Fibroblast of villous mesenchyme (primary cell): Measurements from ENCODE around the gene DALRD3. TPM values are rescaled to one million over a fixed set of nuclear protein-coding genes. Genes with fewer than 3 reads are reported as not detected.
A peak's percentile ranks its signal among the peaks of the same experiment; 100 is the strongest.

Experiments
- DNase-seq: peaks from one replicate; pipeline ENCODE4 v3.0.0-alpha.2; 2010; ENCODE audit warnings: low read depth
- H3K4me3 ChIP-seq: 2 replicates; pipeline ENCODE4 v1.5.1; 2011; ENCODE audit warnings: low read depth, mild to moderate bottlenecking, low read length
- small RNA-seq: library from RNA; depleted of rRNA; stranded (forward); fragments of <200 nt; gene quantifications from one replicate; pipeline ENCODE3, GENCODE V24; 2012
- total RNA-seq: library from RNA; depleted of rRNA; stranded (reverse); fragments of >200 nt; gene quantifications from 2 replicates; pipeline ENCODE4 v1.2.3, GENCODE V29; 2012
- TF ChIP-seq, protein P1 (sequence below): IDR thresholded peaks from 2 replicates; pipeline ENCODE4 v1.5.1; 2012; ENCODE audit warnings: low read depth, mild to moderate bottlenecking, low read length; ENCODE audit not compliant: insufficient read depth

The DALRD3 gene
- total RNA-seq, 1 donor, result 40.6 TPM

DNA sequence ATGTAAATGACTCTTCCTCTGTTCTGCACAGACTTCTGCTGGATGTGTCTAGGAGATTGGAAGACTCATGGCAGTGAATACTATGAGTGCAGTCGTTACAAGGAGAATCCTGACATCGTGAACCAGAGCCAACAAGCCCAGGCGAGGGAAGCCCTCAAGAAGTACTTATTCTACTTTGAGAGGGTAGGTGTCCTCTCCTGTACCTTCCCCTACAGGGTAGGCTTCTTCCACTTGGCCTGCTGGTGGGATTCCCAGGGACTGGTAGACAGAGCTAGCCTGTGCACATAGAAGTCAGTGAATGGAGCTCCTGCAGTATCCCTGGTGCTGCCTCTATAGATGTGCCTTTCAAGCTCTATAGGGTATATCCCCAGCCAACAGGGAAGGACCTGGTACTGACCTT, 38.9 kb downstream of the DALRD3 start:
- no peak for DNase-seq
- no peak overlapping the region for H3K4me3 ChIP-seq
- TF ChIP-seq, protein P1, sequence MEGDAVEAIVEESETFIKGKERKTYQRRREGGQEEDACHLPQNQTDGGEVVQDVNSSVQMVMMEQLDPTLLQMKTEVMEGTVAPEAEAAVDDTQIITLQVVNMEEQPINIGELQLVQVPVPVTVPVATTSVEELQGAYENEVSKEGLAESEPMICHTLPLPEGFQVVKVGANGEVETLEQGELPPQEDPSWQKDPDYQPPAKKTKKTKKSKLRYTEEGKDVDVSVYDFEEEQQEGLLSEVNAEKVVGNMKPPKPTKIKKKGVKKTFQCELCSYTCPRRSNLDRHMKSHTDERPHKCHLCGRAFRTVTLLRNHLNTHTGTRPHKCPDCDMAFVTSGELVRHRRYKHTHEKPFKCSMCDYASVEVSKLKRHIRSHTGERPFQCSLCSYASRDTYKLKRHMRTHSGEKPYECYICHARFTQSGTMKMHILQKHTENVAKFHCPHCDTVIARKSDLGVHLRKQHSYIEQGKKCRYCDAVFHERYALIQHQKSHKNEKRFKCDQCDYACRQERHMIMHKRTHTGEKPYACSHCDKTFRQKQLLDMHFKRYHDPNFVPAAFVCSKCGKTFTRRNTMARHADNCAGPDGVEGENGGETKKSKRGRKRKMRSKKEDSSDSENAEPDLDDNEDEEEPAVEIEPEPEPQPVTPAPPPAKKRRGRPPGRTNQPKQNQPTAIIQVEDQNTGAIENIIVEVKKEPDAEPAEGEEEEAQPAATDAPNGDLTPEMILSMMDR, result no peak

GRCh38 chr3:48974076-48974864, 44.1 kb downstream of the DALRD3 start:
- DNase-seq, result no peak
- TF ChIP-seq, protein P1, result no peak
- no peak overlapping the region for H3K4me3 ChIP-seq

DNA sequence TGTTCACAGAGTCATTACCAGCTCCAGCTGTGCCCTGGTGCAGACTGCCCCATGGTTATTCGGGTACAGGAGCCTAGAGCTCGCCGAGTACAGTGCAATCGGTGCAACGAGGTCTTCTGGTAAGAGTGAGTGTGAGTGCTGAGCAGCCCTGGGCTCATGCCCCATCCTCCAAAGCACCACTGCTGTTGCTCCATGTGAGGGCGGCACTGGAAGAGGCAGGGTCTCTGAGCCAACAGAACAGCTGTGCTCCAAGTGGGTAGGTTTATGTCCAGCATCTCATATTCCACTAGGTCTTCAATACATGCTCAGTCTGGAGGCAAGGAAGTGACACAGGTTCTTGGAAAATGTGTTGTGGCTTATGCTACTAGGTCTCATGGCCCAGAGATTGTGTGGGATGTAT, 47.8 kb downstream of the DALRD3 start:
- DNase-seq, result no peak
- H3K4me3 ChIP-seq, result no peak overlapping the region
- TF ChIP-seq, protein P1, result no peak

DNA sequence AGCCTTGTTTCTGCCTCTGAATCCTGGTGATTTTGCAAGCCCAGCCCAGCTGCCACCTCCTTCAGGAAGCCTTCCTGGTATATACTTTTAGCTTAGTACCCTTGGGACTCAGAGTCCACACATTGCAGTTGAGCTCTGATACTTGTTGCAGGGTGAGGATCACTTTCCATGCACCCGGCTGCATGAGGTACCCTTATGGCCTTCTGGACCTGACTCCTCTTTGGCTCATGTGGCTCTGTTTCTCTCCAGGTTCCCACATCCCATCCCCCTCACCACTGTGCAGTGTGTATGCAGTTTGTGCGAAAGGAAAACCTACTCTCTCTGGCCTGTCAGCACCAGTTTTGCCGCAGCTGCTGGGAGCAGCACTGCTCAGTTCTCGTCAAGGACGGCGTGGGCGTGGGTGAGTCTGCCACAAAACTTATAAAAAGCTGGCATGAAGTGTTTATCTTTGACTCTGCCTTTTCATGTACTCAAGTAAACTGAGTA, 51.5 kb downstream of the DALRD3 start:
- DNase-seq, result no peak
- H3K4me3 ChIP-seq, result no peak overlapping the region
- TF ChIP-seq, protein P1, result no peak

DNA sequence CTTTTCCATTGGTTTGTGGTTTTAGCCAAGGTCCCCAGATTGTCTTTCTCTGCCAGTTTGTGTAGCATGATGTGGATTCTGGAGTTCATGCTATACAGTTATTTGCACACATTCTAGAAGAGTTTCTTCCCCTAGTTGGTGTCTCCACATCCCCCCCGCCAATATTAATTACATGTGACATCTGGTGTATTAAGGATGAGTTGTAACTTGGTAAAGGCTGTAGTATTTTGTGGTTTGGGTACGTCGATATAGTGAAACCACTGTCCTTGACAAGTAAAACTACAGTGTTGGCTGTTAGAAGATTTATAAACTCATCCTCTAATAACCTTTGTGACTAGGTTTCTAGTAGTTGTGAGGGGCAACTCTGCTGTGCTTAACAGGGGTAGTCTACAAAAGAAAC, 52.0 kb downstream of the DALRD3 start:
- TF ChIP-seq, protein P1, result no peak
- DNase-seq, result no peak

More for the DNA sequence above, 52.0 kb downstream of the DALRD3 start:
- no peak overlapping the region for H3K4me3 ChIP-seq

Small RNA genes lying within 50 kb of the gene (small RNA-seq; reads per million reads assigned to genes)
- gene MIR191, result 22,638 reads per million, percentile 100 among the genes with 10 or more reads in this experiment
- gene MIR425, result 1,488 reads per million, percentile 99 among the genes with 10 or more reads in this experiment

Other genes starting within 250 kb of the DALRD3 start
- 47.0 and 47.9 TPM in 2 replicates for gene PRKAR2A, start 170.7 kb downstream of the DALRD3 start, total RNA-seq
- 14.5 and 20.7 TPM in 2 replicates for gene SLC25A20, start 119.7 kb downstream of the DALRD3 start, total RNA-seq
- 69.6 and 87.2 TPM in 2 replicates for gene ARIH2, start 99.7 kb downstream of the DALRD3 start, total RNA-seq
- 23.8 and 26.8 TPM in 2 replicates for gene P4HTM, start 28.3 kb downstream of the DALRD3 start, total RNA-seq
- 75.6 and 77.3 TPM in 2 replicates for gene WDR6, start 11.2 kb downstream of the DALRD3 start, total RNA-seq
- 39.3 and 48.3 TPM in 2 replicates for gene NDUFAF3, start 3.5 kb upstream of the DALRD3 start, total RNA-seq
- gene IMPDH2, start 10.8 kb upstream of the DALRD3 start, total RNA-seq, result 225 and 260 TPM in 2 replicates
- gene QRICH1, start 75.5 kb upstream of the DALRD3 start, total RNA-seq, result 181 and 188 TPM in 2 replicates
- 215 and 302 TPM in 2 replicates for gene QARS1, start 86.2 kb upstream of the DALRD3 start, total RNA-seq
- 30.3 and 36.3 TPM in 2 replicates for gene USP19, start 102.2 kb upstream of the DALRD3 start, total RNA-seq
- 369 and 378 TPM in 2 replicates for gene LAMB2, start 114.5 kb upstream of the DALRD3 start, total RNA-seq
- 22.9 and 24.2 TPM in 2 replicates for gene CCDC71, start 147.8 kb upstream of the DALRD3 start, total RNA-seq
- 19.4 and 22.9 TPM in 2 replicates for gene KLHDC8B, start 153.0 kb upstream of the DALRD3 start, total RNA-seq